C4-2B (cell line): Measurements from ENCODE around the gene CACNG6.

ENCODE experiments used
- CTCF ChIP-seq: fragments of 450-650 bp; conservative IDR thresholded peaks from 2 replicates; pipeline ENCODE4 v1.5.1; 2017; ENCODE audit warnings: mild to moderate bottlenecking
- ZFX ChIP-seq: fragments of 450-650 bp; IDR thresholded peaks from 2 replicates; pipeline ENCODE4 v1.6.1; 2017

GRCh38 chr19:54011507-54012211 is 20.2 kb downstream of the CACNG6 start:
- no peak for TF ChIP-seq CTCF
- TF ChIP-seq ZFX: no peak
